Trophoblast cell (in vitro differentiated cells and primary cell): ENCODE data around the gene AGA.

Experiments used
- DNase-seq, 2 donors: peaks; one replicate each; pipeline ENCODE4 v3.0.0-alpha.2; 2016
- H2AFZ ChIP-seq: 2 replicates; pipeline ENCODE4 v1.6.1; 2013; ENCODE audit warnings: low read length, moderate library complexity, mild to moderate bottlenecking; ENCODE audit not compliant: insufficient read depth, poor library complexity
- H2AK5ac ChIP-seq: 2 replicates; pipeline ENCODE4 v1.6.1; 2013; ENCODE audit warnings: mild to moderate bottlenecking, low read length
- H2BK120ac ChIP-seq: 2 replicates; pipeline ENCODE4 v1.6.1; 2013; ENCODE audit warnings: low read length, mild to moderate bottlenecking, moderate library complexity; ENCODE audit not compliant: insufficient read depth, poor library complexity
- H2BK12ac ChIP-seq: 2 replicates; pipeline ENCODE4 v1.6.1; 2013; ENCODE audit warnings: mild to moderate bottlenecking, low read length, moderate library complexity
- H2BK5ac ChIP-seq: 2 replicates; pipeline ENCODE4 v1.6.1; 2013; ENCODE audit warnings: low read length, low read depth, moderate library complexity, mild to moderate bottlenecking; ENCODE audit not compliant: poor library complexity
- H3K14ac ChIP-seq: 2 replicates; pipeline ENCODE4 v1.6.1; 2013; ENCODE audit warnings: mild to moderate bottlenecking, low read length
- H3K18ac ChIP-seq: 2 replicates; pipeline ENCODE4 v1.6.1; 2013; ENCODE audit warnings: mild to moderate bottlenecking, low read length
- H3K23ac ChIP-seq: 2 replicates; pipeline ENCODE4 v1.6.1; 2013; ENCODE audit warnings: low read length
- H3K27ac ChIP-seq: 2 replicates; pipeline ENCODE4 v1.5.1; 2013; ENCODE audit warnings: low read depth, mild to moderate bottlenecking, inconsistent platforms, low read length, moderate library complexity
- H3K27me3 ChIP-seq: 2 replicates; pipeline ENCODE4 v1.6.1; 2013; ENCODE audit warnings: inconsistent platforms, mild to moderate bottlenecking, low read length, moderate library complexity; ENCODE audit not compliant: insufficient read depth
- H3K36me3 ChIP-seq, 2 experiments: 1 replicate in 1 of 2; 2 replicates in 1 of 2; pipeline ENCODE4 v1.6.1; 2013; ENCODE audit warnings: low read length in 2 of 2, mild to moderate bottlenecking in 2 of 2, moderate library complexity in 1 of 2; ENCODE audit not compliant: insufficient read depth in 2 of 2, control insufficient read depth in 1 of 2
- H3K4ac ChIP-seq: 2 replicates; pipeline ENCODE4 v1.6.1; 2013; ENCODE audit warnings: low read depth, mild to moderate bottlenecking, low read length, moderate library complexity
- H3K4me1 ChIP-seq, 2 experiments: 1 replicate in 1 of 2; 2 replicates in 1 of 2; pipeline ENCODE4 v1.6.1; 2013; ENCODE audit warnings: low read length in 2 of 2, mild to moderate bottlenecking in 2 of 2, moderate library complexity in 1 of 2; ENCODE audit not compliant: insufficient read depth in 2 of 2, control insufficient read depth in 1 of 2
- H3K4me2 ChIP-seq: 2 replicates; pipeline ENCODE4 v1.6.1; 2013; ENCODE audit warnings: inconsistent platforms, mild to moderate bottlenecking, low read length, moderate library complexity
- H3K4me3 ChIP-seq: 2 replicates; pipeline ENCODE4 v1.5.1; 2013; ENCODE audit warnings: mild to moderate bottlenecking, low read depth, low read length, inconsistent platforms
- H3K79me1 ChIP-seq: one replicate; pipeline ENCODE4 v1.6.1; 2013; ENCODE audit warnings: low read length
- H3K79me2 ChIP-seq: 2 replicates; pipeline ENCODE4 v1.6.1; 2013; ENCODE audit warnings: low read length, mild to moderate bottlenecking; ENCODE audit not compliant: control insufficient read depth, insufficient read depth, poor library complexity
- H3K9ac ChIP-seq: 2 replicates; pipeline ENCODE4 v1.6.1; 2013; ENCODE audit warnings: mild to moderate bottlenecking, low read length
- H3K9me3 ChIP-seq: 2 replicates; pipeline ENCODE4 v1.6.1; 2013; ENCODE audit warnings: low read depth, mild to moderate bottlenecking, control low read depth, inconsistent platforms, low read length; ENCODE audit not compliant: insufficient read depth
- H4K12ac ChIP-seq: 2 replicates; pipeline ENCODE4 v1.6.1; 2013; ENCODE audit warnings: low read depth, mild to moderate bottlenecking, low read length, moderate library complexity
- H4K8ac ChIP-seq: 2 replicates; pipeline ENCODE4 v1.6.1; 2013; ENCODE audit warnings: low read depth, mild to moderate bottlenecking, low read length, moderate library complexity
- H4K91ac ChIP-seq: one replicate; pipeline ENCODE4 v1.6.1; 2013; ENCODE audit warnings: low read depth, mild to moderate bottlenecking, low read length, moderate library complexity
- WGBS: extraction: QIAGEN DNeasy Blood & Tissue Kit; methylation state at CpG from one replicate; pipeline ENCODE4 v1.1.7; 2013; ENCODE audit warnings: missing lambda C conversion rate; ENCODE audit not compliant: insufficient read length, insufficient coverage; ENCODE audit errors: extremely low coverage; 5-methylcytosine and 5-hydroxymethylcytosine counted together

Gene AGA

GRCh38 chr4:177478496-177478895 is 36.3 kb upstream of the AGA start:
- no peaks in the 10 kb centered on the region for H3K4me1 ChIP-seq
- H3K4me3 ChIP-seq = no peak overlapping the region
- H3K36me3 ChIP-seq = no peaks in the 10 kb centered on the region
- no peak overlapping the region for H4K12ac ChIP-seq
- no peaks in the 10 kb centered on the region for H3K27me3 ChIP-seq
- no CpG with 5 or more reads among the region's 2 CpGs for WGBS
- peak in 1 of 2 donors; percentile 63 for DNase-seq
- H2BK120ac ChIP-seq = no peak overlapping the region
- no peak overlapping the region for H2AFZ ChIP-seq
- H3K9ac ChIP-seq = no peak overlapping the region
- H3K4ac ChIP-seq = no peak overlapping the region
- H4K91ac ChIP-seq = no peak overlapping the region
- no peak overlapping the region for H3K14ac ChIP-seq
- H2BK5ac ChIP-seq = no peak overlapping the region
- H4K8ac ChIP-seq = no peak overlapping the region
- H3K79me2 ChIP-seq = no peaks in the 10 kb centered on the region
- H2BK12ac ChIP-seq = no peak overlapping the region
- H3K18ac ChIP-seq = no peak overlapping the region
- H3K4me2 ChIP-seq = no peak overlapping the region
- H3K27ac ChIP-seq = no peak overlapping the region
- no peaks in the 10 kb centered on the region for H3K79me1 ChIP-seq
- no peak overlapping the region for H3K23ac ChIP-seq
- no peak overlapping the region for H2AK5ac ChIP-seq
- no peaks in the 10 kb centered on the region for H3K9me3 ChIP-seq

DNA sequence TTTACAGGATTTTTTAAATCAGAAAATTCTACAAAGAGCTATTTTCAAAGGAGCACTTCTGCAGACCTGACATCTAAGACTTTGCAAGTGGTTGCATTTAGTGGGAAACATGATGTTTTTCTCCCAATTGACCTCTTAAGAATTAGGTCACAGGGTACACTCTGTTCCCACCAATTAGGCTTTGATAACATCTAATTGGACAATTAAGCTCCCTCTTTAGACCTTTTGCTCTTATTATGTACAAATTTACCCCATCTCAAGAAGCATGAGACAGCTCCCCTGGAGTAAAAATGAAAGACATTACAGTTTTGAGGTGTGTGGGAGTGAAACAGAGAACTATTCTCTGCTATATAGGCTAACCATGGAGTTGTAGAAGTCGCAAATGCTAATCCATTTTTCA is 31.8 kb upstream of the AGA start:
- H2BK5ac ChIP-seq = no peak overlapping the region
- no peak overlapping the region for H4K91ac ChIP-seq
- no peaks in the 10 kb centered on the region for H3K27me3 ChIP-seq
- H3K4me2 ChIP-seq = no peak overlapping the region
- H3K9ac ChIP-seq = no peak overlapping the region
- H2BK120ac ChIP-seq = no peak overlapping the region
- WGBS = no CpG with 5 or more reads among the region's 1 CpG
- H3K4ac ChIP-seq = no peak overlapping the region
- no peak overlapping the region for H3K27ac ChIP-seq
- H3K79me2 ChIP-seq = no peaks in the 10 kb centered on the region
- DNase-seq = no peak
- H2AK5ac ChIP-seq = no peak overlapping the region
- no peak overlapping the region for H3K23ac ChIP-seq
- H3K36me3 ChIP-seq = no peaks in the 10 kb centered on the region
- no peak overlapping the region for H3K4me3 ChIP-seq
- H3K18ac ChIP-seq = no peak overlapping the region
- no peak overlapping the region for H4K12ac ChIP-seq
- H3K14ac ChIP-seq = no peak overlapping the region
- no peaks in the 10 kb centered on the region for H3K9me3 ChIP-seq
- no peak overlapping the region for H4K8ac ChIP-seq
- no peaks in the 10 kb centered on the region for H3K79me1 ChIP-seq
- H2BK12ac ChIP-seq = no peak overlapping the region
- no peaks in the 10 kb centered on the region for H3K4me1 ChIP-seq
- H2AFZ ChIP-seq = no peak overlapping the region

DNA sequence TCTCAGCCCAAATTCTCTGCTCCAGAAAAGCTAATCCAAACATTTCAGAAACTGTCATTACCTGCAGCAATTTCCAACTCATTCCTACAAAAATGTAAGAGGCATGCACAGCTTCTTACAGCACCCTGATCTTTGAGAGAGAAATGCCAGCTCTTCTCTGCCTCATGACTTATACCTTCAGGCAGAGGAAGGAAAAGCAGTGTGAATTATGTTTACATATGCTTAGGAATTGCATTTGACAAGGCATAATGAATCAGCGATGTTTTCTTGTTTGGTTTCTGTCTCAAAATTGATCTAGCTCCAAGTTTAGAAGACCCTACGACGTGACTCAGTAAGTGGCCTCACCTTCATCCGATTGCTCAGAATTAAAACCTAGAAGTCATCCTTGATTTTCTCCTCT is 21.8 kb upstream of the AGA start:
- H3K79me1 ChIP-seq = no peaks in the 10 kb centered on the region

GRCh38 chr4:177461606-177462005 is 19.4 kb upstream of the AGA start:
- Histone ChIP-seq H3K23ac (no peak overlapping the region), H3K27me3 (no peaks in the 10 kb centered on the region), H3K79me2 (no peaks in the 10 kb centered on the region), H2BK120ac (no peak overlapping the region), H3K4me2 (no peak overlapping the region), H3K27ac (no peak overlapping the region), H3K4me1 (no peaks in the 10 kb centered on the region), H3K4me3 (no peak overlapping the region), H2AFZ (no peak overlapping the region), H4K8ac (no peak overlapping the region), H4K91ac (no peak overlapping the region), H2AK5ac (no peak overlapping the region), H3K36me3 (no peaks in the 10 kb centered on the region), H3K79me1 (no peaks in the 10 kb centered on the region), H3K18ac (no peak overlapping the region), H3K14ac (no peak overlapping the region), H2BK5ac (no peak overlapping the region), H3K9me3 (no peaks in the 10 kb centered on the region), H3K4ac (no peak overlapping the region), H4K12ac (no peak overlapping the region), H3K9ac (no peak overlapping the region), H2BK12ac (no peak overlapping the region)
- WGBS = no CpG with 5 or more reads among the region's 5 CpGs
- DNase-seq = peak; percentile 46 to 77

More for the DNA sequence above, 21.8 kb upstream of the AGA start:
- DNase-seq = peak; percentile 30 to 77
- H3K36me3 ChIP-seq = no peaks in the 10 kb centered on the region
- H2BK120ac ChIP-seq = no peak overlapping the region
- H3K9ac ChIP-seq = no peak overlapping the region
- no peaks in the 10 kb centered on the region for H3K9me3 ChIP-seq
- WGBS = no CpG with 5 or more reads among the region's 4 CpGs
- H3K4ac ChIP-seq = no peak overlapping the region
- no peaks in the 10 kb centered on the region for H3K27me3 ChIP-seq
- no peak overlapping the region for H3K4me2 ChIP-seq
- H2BK12ac ChIP-seq = no peak overlapping the region
- H3K79me2 ChIP-seq = no peaks in the 10 kb centered on the region
- no peak overlapping the region for H4K12ac ChIP-seq
- H2AK5ac ChIP-seq = no peak overlapping the region
- no peak overlapping the region for H3K14ac ChIP-seq
- H4K91ac ChIP-seq = no peak overlapping the region
- H3K4me1 ChIP-seq = no peaks in the 10 kb centered on the region
- no peak overlapping the region for H2AFZ ChIP-seq
- no peak overlapping the region for H3K27ac ChIP-seq
- no peak overlapping the region for H2BK5ac ChIP-seq
- no peak overlapping the region for H4K8ac ChIP-seq
- H3K23ac ChIP-seq = no peak overlapping the region
- H3K4me3 ChIP-seq = no peak overlapping the region
- no peak overlapping the region for H3K18ac ChIP-seq
